BLaER1 (cell line): ENCODE results near the gene SMARCE1.

Experiments
- H3K27ac ChIP-seq: shearing (Covaris generic); formaldehyde crosslinking; 2 replicates; pipeline ENCODE4 v1.8.1; 2022
- H3K27me3 ChIP-seq: shearing (Covaris generic); formaldehyde crosslinking; 2 replicates; pipeline ENCODE4 v1.8.1; 2022
- H3K36me3 ChIP-seq: shearing (Covaris generic); formaldehyde crosslinking; 2 replicates; pipeline ENCODE4 v1.8.1; 2022
- H3K4me1 ChIP-seq: shearing (Covaris generic); formaldehyde crosslinking; 2 replicates; pipeline ENCODE4 v1.8.1; 2022
- H3K4me2 ChIP-seq: shearing (Covaris generic); formaldehyde crosslinking; 2 replicates; pipeline ENCODE4 v1.8.1; 2022
- H3K4me3 ChIP-seq: shearing (Covaris generic); formaldehyde crosslinking; 2 replicates; pipeline ENCODE4 v1.8.1; 2022
- H3K9ac ChIP-seq: shearing (Covaris generic); formaldehyde crosslinking; 2 replicates; pipeline ENCODE4 v1.8.1; 2022
- H3K9me3 ChIP-seq: shearing (Covaris generic); formaldehyde crosslinking; 2 replicates; pipeline ENCODE4 v1.8.1; 2022
- H4K20me1 ChIP-seq: shearing (Covaris generic); formaldehyde crosslinking; 2 replicates; pipeline ENCODE4 v1.8.1; 2022
- Cebpa-rat ChIP-seq: shearing (Covaris generic); IDR thresholded peaks from 2 replicates; pipeline ENCODE4 v1.8.1; 2022

Gene SMARCE1

DNA sequence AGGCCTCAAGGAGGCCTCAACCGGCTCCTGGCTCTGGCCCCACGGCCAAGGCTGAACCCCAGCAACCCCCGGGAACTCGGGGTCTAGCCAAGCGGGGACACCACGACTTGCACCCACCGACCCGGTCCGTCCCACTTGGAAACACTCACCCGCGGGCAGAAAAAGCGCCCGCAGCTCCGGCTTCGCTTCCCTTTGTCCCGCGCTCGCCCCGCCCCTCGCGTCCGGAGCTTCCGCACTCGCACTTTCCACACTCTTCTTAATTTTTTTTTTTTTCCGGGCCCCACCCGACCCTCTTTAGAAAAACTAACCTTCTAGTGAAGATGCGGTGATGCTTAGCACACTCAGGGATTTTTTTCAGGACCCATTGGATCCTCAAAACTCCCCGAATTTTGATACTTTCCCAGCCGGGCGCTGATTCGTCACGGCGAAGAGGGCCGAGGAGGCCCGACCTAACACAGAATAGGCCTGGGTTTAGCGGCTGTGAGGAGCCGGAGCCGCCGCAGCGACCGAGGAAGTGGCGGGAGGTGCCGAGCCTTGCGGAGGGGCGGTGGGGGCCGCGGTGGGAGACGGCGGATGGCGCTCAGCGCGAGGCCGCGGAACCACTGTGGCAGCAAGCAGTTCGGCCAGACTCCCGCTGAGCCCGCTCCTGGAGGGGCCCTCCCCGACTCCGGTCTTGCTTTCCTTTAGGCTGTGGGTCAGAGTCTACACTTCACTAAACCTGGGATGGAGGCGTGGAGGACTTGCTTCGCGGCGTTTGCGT lies at the start of gene SMARCE1:
TSS of gene SMARCE1 (minus strand) at position 195 of the 760 bp plus-strand sequence. CDS start 2,016 bp downstream, outside the sequence.
- no peaks in the 10 kb centered on the region for H3K27me3 ChIP-seq
- peaks cover 35% of the 10 kb centered on the region for H4K20me1 ChIP-seq
- H3K9me3 ChIP-seq: no peaks in the 10 kb centered on the region
- peaks cover 49% of the 10 kb centered on the region for H3K4me1 ChIP-seq
- H3K9ac ChIP-seq: peak within 1 kb of the TSS; percentile 100
- H3K4me2 ChIP-seq: peak within 1 kb of the TSS; percentile 87
- no peak for TF ChIP-seq Cebpa-rat
- peak within 1 kb of the TSS; percentile 91 for H3K4me3 ChIP-seq
- peak within 1 kb of the TSS; percentile 100 for H3K27ac ChIP-seq
- H3K36me3 ChIP-seq: peaks cover 26% of the 10 kb centered on the region

DNA sequence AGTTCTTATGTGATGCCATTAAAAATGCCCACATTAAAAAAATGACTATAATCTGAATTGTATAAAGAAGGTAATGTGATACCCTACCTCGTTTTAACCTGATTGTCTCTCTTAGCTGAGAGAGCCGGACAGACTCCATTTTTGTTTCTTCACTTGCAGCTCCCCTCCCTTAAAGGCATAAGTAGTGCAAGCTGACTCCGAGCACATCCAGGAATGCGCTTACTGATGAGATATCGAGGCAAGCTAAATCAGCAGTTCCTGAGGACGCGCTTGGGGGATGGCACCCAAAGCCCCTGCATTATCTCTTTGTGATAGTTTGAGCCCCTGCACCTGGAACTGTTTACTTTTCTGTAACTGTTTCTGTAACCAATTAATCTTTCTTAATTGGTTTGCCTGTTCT lies 49.7 kb upstream of the SMARCE1 start:
- no peak overlapping the region for H3K4me3 ChIP-seq
- no peaks in the 10 kb centered on the region for H3K9me3 ChIP-seq
- no peaks in the 10 kb centered on the region for H3K27me3 ChIP-seq
- H3K9ac ChIP-seq: no peak overlapping the region
- H3K36me3 ChIP-seq: no peaks in the 10 kb centered on the region
- no peak overlapping the region for H3K27ac ChIP-seq
- no peaks in the 10 kb centered on the region for H4K20me1 ChIP-seq
- H3K4me2 ChIP-seq: no peak overlapping the region
- TF ChIP-seq Cebpa-rat: no peak
- no peaks in the 10 kb centered on the region for H3K4me1 ChIP-seq

DNA sequence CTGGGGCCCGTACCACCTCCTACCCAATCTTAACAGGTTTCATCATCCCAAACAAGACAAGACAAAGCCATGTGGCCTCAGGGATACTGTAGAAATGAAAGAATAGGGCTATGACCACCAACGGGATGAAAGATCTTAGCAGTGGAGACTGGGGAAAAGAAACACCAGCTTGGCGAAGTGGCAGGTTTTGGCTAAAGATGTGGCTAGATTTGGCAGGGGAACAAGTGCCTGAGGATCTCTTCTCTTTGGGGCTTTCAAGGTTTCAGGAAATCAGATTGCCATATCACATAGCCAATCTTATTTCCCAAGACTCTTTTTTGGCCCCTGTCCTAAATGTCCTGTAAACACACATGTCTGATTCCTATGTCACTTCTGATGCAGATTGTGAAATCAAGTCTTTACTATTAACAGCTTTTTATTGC lies 49.0 kb upstream of the SMARCE1 start:
- Histone ChIP-seq H3K4me2 (no peak overlapping the region), H3K36me3 (no peaks in the 10 kb centered on the region), H3K4me3 (no peak overlapping the region)

DNA sequence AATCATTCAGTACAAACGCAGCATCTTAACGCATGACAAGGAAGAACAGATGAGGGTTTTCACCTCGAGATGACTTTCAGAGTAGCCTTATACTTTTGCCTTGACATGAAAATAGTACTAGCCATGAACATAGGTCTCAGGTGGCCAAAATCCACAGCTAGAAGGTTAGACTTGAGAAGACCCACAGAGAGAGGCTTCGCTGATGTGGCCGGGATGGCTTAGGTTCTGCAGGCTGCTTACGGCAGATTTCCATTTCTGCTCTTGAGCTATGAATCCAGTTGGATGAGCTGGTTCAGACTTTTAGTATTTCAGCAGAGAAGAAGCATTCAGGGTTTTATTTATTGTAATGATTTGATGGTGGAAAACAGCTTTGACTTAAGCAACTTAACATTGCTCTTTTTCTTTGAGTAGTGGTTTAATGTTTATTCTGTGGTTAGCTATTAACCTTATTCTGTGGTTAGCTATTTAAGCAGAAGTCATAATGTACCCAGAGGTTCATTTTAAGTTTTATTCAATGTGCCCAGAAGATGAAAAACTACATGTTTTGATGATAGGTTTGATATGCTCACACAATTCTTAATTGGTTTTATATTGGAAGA lies 48.4 kb upstream of the SMARCE1 start:
- Histone ChIP-seq H3K36me3 (no peaks in the 10 kb centered on the region), H3K9ac (no peak overlapping the region), H3K27me3 (no peaks in the 10 kb centered on the region), H3K27ac (no peak overlapping the region), H4K20me1 (no peaks in the 10 kb centered on the region), H3K4me1 (no peaks in the 10 kb centered on the region), H3K4me2 (no peak overlapping the region), H3K9me3 (no peaks in the 10 kb centered on the region), H3K4me3 (no peak overlapping the region)
- TF ChIP-seq Cebpa-rat: no peak

More for the DNA sequence above, 49.0 kb upstream of the SMARCE1 start:
- Histone ChIP-seq H3K9ac (no peak overlapping the region), H3K27ac (no peak overlapping the region), H4K20me1 (no peaks in the 10 kb centered on the region), H3K27me3 (no peaks in the 10 kb centered on the region), H3K4me1 (no peaks in the 10 kb centered on the region), H3K9me3 (no peaks in the 10 kb centered on the region)
- TF ChIP-seq Cebpa-rat: no peak

DNA sequence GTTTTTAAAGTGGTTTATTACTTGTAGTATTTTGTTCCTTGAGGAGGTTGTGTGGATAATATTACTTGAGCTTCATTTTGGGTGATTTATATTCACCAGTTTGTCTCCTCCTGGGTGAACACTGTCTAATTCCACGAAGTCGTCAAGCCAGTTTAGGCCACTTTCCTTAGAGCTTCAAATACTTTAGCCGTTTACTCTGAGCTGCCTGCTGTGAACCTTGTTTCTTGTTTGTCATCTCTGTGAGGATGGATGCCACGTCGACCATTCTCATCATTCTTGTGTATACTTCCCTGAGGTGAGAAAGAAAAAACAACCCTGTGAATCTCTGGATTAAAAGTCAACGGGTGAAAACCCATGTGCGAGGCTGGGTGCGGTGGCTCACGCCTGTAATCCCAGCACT lies 47.0 kb upstream of the SMARCE1 start:
- Histone ChIP-seq H3K9ac (no peak overlapping the region), H4K20me1 (no peaks in the 10 kb centered on the region), H3K4me2 (no peak overlapping the region), H3K27me3 (no peaks in the 10 kb centered on the region), H3K36me3 (no peaks in the 10 kb centered on the region), H3K9me3 (no peaks in the 10 kb centered on the region), H3K4me1 (no peaks in the 10 kb centered on the region), H3K27ac (no peak overlapping the region), H3K4me3 (no peak overlapping the region)
- TF ChIP-seq Cebpa-rat: no peak

DNA sequence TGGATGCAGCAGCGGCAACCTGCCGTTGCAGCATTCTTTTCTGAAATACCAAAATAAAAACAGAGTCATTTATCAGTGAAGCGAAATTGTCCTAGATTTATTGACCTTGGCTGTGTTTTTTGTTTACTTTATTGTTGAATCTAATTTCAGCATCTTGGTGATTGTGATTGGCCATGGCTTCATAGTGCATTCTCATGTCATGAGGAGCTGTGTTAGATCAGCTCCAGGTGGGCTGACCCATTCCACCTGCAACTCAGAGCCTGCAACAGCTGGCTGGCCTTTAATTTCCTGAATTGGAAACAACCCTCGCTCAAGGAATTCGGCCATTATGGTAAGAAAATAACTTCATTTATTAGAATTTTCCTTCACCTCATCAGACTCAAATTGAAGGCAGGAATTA lies 39.5 kb upstream of the SMARCE1 start:
- H3K36me3 ChIP-seq: no peaks in the 10 kb centered on the region
- H3K27ac ChIP-seq: no peak overlapping the region
- H3K4me2 ChIP-seq: no peak overlapping the region
- no peak for TF ChIP-seq Cebpa-rat
- no peak overlapping the region for H3K9ac ChIP-seq
- H4K20me1 ChIP-seq: no peaks in the 10 kb centered on the region
- H3K27me3 ChIP-seq: no peaks in the 10 kb centered on the region
- H3K4me1 ChIP-seq: no peaks in the 10 kb centered on the region
- no peaks in the 10 kb centered on the region for H3K9me3 ChIP-seq
- no peak overlapping the region for H3K4me3 ChIP-seq

DNA sequence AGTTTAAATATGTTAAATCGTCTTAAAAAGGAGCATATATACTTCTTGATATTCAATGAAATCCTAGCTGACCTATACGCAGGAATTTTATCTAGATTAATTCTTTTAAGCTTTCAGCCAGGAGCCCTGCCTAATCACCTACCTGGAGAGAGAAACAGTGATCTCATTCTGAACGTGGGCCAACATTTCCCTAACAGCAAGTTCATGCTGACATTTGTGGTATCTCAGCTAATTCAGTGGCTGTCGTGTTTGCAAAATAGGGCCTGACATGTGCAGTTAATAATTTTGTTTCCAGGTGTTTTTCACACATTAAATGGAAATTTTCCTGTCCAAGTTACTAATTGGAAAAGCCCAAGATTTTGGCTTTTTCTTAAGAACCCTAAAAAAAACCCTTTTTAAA lies 38.6 kb upstream of the SMARCE1 start:
- no peak for TF ChIP-seq Cebpa-rat
- Histone ChIP-seq H3K36me3 (no peaks in the 10 kb centered on the region), H3K9ac (no peak overlapping the region), H3K4me3 (no peak overlapping the region), H4K20me1 (no peaks in the 10 kb centered on the region), H3K4me2 (no peak overlapping the region), H3K27ac (no peak overlapping the region), H3K9me3 (no peaks in the 10 kb centered on the region), H3K27me3 (no peaks in the 10 kb centered on the region), H3K4me1 (no peaks in the 10 kb centered on the region)

DNA sequence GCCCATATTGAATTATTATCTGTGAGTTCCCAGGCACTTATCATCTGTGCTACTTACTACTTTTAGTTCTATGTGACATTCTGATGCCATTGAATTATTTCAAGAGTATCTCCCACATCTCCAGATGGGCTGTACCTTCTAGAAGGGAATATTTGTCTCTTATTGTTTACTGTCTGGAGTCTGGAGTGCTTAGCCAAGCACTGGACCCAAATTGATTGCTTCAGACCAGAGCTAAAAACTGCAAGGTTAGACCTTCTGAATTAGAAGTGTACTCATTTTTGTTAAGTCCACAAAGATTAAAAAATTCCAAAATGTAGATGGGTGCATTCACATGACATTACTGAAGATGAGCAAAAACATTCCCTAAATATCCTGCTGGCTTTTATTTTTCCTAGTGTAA lies 33.4 kb upstream of the SMARCE1 start:
- no peak overlapping the region for H3K4me3 ChIP-seq
- no peaks in the 10 kb centered on the region for H3K9me3 ChIP-seq
- no peaks in the 10 kb centered on the region for H3K36me3 ChIP-seq
- no peak overlapping the region for H3K9ac ChIP-seq
- no peaks in the 10 kb centered on the region for H4K20me1 ChIP-seq
- H3K27me3 ChIP-seq: no peaks in the 10 kb centered on the region
- no peak overlapping the region for H3K4me2 ChIP-seq
- no peak for TF ChIP-seq Cebpa-rat
- H3K27ac ChIP-seq: no peak overlapping the region
- no peaks in the 10 kb centered on the region for H3K4me1 ChIP-seq

DNA sequence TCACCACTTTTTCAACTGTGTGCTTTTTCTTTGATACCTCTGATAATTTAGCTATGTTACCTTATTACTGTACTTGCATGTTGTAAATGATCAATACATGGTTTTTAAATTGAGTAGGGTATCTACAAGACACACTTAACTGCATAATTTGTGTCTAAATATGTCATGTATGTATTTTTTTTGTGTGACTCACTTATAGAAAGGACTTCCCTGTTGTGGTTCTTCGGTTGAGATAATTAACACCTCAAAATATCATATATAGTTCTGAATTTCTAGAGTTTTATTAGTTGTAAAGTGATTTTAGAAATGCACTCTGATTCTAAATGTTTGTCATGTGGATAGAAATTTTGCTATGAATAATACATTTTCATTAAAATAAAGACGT lies 31.9 kb upstream of the SMARCE1 start:
- no peaks in the 10 kb centered on the region for H3K4me1 ChIP-seq
- H3K9ac ChIP-seq: no peak overlapping the region
- no peaks in the 10 kb centered on the region for H4K20me1 ChIP-seq
- TF ChIP-seq Cebpa-rat: no peak
- no peaks in the 10 kb centered on the region for H3K27me3 ChIP-seq
- no peak overlapping the region for H3K27ac ChIP-seq
- no peaks in the 10 kb centered on the region for H3K9me3 ChIP-seq
- no peaks in the 10 kb centered on the region for H3K36me3 ChIP-seq
- no peak overlapping the region for H3K4me2 ChIP-seq
- H3K4me3 ChIP-seq: no peak overlapping the region

DNA sequence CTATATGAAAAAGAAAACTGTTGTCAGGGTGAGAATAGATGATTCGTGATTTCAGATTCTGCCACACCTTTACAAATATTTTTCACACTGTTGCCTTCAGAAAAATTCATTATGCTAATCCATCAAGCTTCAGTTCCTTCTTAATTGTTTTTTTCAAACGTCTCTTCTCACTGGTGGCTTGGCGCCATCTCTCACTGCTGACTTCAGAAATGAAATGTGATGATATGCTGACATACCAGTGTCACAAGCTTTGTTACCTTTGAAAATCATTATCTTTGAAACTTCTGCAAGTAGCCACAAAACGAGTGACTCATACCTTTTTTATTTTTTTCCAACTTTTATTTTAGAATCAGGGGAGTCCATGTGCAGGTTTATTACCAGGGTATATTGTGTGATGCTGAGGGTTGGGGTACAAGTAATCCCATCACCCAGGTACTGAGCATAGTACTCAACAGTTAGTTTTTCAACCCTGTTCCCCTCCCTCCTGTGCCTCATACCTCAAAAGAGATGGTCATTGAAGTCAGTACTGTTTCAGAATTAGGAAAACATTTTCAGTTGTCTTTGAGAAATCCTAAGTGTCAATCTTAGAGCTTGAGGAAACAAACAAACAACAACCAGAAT lies 31.4 kb upstream of the SMARCE1 start:
- Histone ChIP-seq H3K27me3 (no peaks in the 10 kb centered on the region), H3K4me2 (no peak overlapping the region), H3K4me1 (no peaks in the 10 kb centered on the region), H4K20me1 (no peaks in the 10 kb centered on the region), H3K36me3 (no peaks in the 10 kb centered on the region), H3K9me3 (no peaks in the 10 kb centered on the region), H3K4me3 (no peak overlapping the region), H3K27ac (no peak overlapping the region), H3K9ac (no peak overlapping the region)
- no peak for TF ChIP-seq Cebpa-rat
